ENCODE measurements around the gene RALGAPA2.

Gene RALGAPA2

GRCh38 chr20:20720158-20720557 lies 7.7 kb upstream of the RALGAPA2 start:
- FAIRE-seq: no peak

DNA sequence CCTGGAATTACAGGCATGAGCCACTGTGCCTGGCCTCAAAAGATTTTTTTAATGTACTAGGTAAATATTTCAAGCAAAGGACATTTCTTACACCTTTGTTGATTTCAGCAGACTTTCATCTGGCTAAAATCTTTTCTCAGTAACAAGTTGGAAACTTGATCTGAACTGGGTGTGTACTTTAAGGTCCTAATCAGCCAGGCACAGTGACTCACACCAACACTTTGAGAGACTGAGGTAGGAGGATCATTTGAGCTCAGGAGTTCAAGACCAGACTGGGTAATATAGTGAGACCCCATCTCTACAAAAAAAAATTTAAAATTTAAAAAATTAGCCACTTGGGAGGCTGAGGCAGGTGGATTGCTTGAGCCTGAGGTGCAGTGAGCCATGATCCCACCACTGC lies 7.0 kb upstream of the RALGAPA2 start:
- no peak for FAIRE-seq

DNA sequence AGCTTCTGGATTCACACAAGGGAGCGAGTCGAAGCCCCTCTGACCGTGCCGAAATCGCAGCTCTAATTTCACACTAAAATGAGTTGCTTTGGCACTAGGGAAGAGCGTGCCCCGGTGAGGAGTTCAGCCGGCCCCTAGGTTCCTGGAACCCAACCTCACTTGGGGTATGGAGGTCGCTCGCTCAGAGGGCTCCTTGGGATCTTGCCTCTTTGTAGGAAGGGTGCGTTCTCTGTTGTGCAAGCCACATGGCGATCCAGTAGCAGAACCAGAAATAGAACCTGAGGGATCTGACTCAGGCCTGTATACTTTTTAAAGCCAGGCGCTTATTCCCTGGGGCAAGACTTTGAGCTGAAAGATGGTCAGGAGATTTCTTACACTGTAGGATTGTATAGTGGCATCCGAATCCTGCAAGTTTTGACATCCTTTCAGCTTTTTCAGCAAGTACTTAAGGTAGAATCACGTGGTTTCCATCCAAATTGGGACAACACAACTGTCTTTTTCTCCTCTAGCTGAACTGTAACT lies 861 bp upstream of the RALGAPA2 start:
- FAIRE-seq: no peak

GRCh38 chr20:20712004-20712473 lies 405 bp downstream of the RALGAPA2 start:
- no peak for FAIRE-seq

GRCh38 chr20:20711413-20711812 lies 1.0 kb downstream of the RALGAPA2 start:
- no peak for FAIRE-seq

DNA sequence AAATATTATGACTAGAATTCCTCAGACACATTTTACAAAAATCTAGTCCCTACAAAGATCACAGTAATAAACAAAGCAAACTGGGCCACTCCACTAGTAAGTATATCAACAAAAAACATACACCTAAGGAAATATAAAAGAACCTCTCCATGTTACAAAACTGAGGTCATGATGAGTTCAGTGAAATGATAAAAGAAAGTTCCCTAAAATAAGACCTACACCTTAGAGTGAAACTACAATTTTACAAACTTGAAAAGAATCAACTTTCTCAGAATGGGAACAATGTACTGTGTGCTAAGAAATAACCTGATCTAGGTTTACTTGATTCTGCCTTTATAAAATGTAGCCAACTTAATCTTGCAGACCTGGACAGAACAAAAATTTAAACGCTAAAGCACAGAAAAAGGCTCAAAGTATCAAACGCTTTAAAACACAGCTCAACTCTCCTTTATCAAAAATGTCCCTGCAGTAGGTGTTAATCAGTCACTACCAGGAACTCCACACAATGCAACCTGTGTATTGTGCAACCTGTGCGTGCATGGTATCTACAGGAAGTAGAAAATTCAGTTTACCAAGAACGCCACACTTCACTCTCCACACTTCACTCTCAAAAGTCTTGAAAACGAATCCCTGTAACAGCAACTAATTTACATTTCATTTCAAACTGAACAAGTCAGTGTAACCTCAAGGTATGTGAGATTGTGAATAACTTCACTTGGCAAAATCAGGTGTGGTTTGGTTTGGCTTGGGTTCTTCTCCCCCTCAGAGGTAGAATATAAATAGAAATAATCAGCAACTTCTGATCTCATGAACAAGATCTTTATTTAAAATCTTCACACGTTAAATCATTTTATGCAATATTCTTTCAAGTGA lies 1.8 kb downstream of the RALGAPA2 start:
- no peak for FAIRE-seq

- no peak for FAIRE-seq
Measured at GRCh38 chr20:20709887-20710286, 2.6 kb downstream of the RALGAPA2 start.

DNA sequence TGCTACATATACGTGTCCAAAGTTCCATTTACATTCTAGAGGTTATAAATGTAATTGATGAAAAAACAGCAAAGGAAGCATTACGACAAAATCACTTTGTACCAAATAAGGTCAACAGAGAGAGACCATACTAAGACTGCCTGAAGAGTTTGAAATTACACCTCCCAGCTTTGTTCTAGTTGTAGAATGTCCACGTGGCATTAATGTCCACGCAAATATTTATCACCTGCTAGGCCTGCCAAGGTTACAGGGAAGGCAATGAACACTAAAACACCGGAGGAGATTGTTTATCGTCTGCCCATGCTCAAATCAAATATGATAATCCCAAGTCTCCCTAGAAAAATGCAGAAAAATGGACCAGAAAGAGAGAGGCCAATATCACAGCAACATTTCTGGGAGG lies 6.2 kb downstream of the RALGAPA2 start:
- FAIRE-seq: no peak

DNA sequence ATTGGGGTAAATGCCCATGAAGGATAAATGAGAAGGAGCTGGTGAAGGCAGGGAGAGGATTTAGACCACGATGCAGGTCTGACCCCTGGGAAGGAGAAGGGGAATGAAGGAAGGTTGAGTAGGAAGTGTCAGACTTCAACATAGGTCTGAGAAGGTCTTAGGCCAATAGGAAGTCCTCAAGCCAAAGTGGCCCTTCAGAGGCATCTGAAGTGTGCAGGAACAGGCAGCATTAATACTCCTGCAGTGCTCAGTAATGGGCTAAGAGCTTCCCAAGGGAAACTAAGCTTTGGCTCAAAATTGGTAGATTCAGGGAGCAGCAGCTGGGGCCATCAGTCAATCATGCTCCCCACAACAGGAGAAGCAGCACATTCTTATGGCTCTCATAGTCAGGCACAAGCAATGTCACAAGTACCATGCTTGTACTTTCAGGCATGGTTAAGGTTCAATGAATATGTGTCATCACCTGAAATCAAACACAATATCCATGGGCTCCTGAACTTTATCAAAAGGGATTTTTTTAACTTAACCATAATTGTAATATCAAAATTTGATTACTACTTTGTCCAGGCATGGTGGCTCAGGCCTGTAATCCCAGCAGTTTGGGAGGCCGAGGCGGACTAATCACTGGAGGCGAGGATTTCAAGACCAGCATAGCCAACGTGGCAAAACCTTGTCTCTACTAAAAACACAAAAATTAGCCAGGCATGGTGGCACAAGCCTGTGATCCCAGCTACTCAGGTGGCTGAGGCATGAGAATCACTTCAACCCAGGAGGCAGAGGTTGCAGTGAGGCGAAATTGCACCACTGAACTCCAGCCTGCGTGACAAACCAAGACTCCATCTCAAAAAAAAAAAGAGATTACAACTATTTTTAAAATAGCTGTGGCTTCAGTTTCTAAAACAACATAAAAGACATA lies 9.9 kb downstream of the RALGAPA2 start:
- FAIRE-seq: no peak

GRCh38 chr20:20699917-20700316 lies 12.5 kb downstream of the RALGAPA2 start:
- FAIRE-seq: no peak

- FAIRE-seq: no peak
Measured at GRCh38 chr20:20699144-20699543, 13.3 kb downstream of the RALGAPA2 start.

GRCh38 chr20:20697325-20697845 lies 15.1 kb downstream of the RALGAPA2 start:
- FAIRE-seq: no peak

DNA sequence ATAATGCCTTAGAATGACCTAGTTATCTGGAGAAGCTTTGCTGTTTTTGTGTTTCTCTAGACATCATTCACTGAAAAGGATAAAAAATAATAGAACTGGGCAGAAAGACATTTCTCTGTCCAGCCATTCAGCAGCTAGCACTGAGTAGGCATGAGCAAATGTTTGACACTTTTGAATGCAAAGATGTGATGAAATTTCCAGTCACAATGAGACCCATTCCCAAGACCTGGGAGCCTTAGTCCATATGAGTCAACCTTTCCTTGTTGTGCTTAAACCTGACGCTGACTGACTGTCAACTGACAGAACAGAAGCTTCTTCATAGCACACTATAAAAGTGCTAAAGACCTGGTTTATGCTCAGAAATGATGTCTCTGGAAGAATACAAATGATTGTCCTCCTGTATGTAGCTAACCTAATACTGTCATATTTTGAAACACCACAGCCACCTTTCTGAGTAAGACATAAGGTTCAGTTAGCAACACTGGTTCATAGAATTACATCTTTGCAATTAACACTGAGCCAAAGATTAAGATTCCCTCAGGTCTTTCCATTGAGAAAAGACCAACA lies 17.1 kb downstream of the RALGAPA2 start:
- FAIRE-seq: no peak

GRCh38 chr20:20694591-20694990 lies 17.9 kb downstream of the RALGAPA2 start:
- no peak for FAIRE-seq

GRCh38 chr20:20692587-20692986 lies 19.9 kb downstream of the RALGAPA2 start:
- no peak for FAIRE-seq

DNA sequence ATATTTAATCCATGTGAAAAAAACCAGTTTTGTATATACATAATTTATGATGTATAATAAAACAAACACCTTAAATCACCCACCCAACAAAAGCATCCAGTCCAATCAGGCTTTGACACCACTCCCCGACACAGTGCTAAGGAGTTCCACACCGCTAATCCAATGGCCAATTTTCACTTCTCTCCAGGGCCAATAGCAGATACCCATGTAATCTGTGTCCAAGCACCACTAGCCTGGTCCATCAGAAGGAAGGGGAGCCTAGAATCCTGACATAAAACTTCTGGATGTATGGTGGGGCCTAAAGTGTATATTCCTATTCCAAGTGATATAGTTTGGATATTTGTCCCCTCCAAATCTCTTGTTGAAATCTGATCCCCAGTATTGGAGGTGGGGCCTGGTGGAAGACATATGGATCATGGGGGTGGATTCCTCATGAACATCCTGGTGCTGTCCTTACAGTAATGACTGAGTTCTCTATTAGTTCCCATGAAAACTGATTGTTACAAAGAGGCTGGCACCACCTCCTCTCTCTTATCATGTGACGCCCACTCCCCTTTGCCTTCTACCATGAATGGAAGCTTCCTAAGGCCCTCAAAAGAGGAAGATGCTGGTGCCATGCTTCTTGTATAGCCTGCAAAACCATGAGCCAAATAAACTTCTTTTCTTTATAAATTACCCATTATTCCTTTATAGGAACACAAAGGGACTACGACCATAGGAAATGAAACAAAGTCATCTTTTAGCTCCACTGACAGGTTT lies 20.8 kb downstream of the RALGAPA2 start:
- no peak for FAIRE-seq

GRCh38 chr20:20690676-20691476 lies 21.6 kb downstream of the RALGAPA2 start:
- FAIRE-seq: no peak

- no peak for FAIRE-seq
Measured at GRCh38 chr20:20687319-20687718, 25.1 kb downstream of the RALGAPA2 start.

DNA sequence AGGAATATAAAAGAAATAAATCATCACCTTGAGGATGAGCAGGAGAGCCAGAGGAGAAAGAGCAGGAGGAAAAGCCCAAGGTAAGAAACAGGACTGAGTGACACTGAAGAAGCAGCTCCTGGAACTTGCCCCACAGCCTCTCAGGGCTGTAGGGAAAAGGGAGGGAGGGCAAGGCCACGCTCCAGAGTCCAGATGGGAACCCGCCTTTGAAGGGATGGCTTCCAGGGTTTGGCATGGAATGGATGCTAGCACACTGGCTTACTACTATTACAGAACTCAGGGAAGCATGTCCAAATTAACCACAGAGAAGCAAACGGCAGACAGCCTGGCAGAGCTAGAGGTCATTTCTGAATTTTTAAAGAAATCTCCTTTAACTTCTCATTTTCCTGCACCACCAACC lies 26.8 kb downstream of the RALGAPA2 start:
- no peak for FAIRE-seq

- no peak for FAIRE-seq
Measured at GRCh38 chr20:20683481-20684321, 28.7 kb downstream of the RALGAPA2 start.

All from G401.6 (cell line).